GM18858 (cell line): ENCODE measurements around the gene FAM83D.

Source experiments
- ATAC-seq: cut with Tn5 transposase; IDR thresholded peaks from one replicate; pipeline ENCODE4 v1.9.1; 2021; ENCODE audit not compliant: unreplicated experiment

FAM83D gene

GRCh38 chr20:38999965-39000910 is 74.0 kb downstream of the FAM83D start:
- no peak for ATAC-seq
